ENCODE data around the gene FUBP3.
"Not testable (repeated sequence)": the region's sequence is repeated elsewhere in the genome, so short reads cannot be mapped to it uniquely, and the experiment has no call there.

The FUBP3 gene

DNA sequence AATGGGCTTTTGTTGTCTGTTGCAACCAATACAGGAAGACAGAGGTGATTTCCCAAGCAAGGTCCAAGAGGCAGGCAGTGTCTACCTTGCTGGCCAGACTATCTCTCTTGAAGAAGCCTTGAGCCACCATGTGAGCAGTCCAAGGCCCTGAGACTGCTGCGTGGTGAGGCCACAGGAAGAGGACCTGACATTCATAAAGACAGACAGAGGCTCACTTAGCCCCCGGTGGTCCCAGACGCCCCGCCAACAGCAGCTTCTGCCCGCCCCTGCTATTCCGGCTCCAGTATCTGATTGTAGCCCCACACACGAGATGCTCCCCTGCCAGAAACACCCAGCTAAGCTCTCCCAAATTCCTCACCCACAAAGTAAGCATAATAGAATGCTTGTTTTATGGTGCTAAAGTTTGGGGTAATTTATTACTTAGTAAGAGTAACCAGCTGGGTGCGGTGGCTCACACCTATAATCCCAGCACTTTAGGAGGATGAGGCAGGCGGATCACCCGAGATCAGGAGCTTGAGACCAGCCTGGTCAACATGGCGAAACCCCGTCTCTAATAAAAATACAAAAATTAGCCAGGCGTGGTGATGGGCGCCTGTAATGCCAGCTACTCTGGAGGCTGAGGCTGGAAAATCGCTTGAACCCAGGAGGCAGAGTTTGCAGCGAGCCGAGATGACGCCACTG, 22.8 kb upstream of the FUBP3 start:
- no peak for DNase-seq (ENCODE audit: low read depth in 2 of 2)

DNA sequence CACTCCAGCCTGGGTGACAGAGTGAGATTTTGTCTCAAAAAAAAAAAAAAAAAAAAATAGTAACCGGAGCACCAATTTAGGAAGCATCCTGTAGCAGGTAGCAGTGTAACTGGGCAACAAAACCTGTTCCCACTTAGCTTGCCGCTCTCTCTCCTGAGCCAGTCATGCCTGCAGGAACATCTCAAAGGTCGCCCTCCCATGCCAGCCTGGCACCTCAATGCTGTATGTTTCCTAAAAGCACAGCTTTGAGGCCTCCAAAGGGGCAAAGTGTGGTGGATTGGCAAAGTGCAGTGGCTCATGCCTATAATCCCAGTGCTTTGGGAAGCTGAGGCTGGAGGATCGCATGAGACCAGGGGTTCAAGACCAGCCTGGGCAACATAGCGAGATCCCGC, 22.3 kb upstream of the FUBP3 start:
- no peak for DNase-seq (ENCODE audit: low read depth in 2 of 2)

DNA sequence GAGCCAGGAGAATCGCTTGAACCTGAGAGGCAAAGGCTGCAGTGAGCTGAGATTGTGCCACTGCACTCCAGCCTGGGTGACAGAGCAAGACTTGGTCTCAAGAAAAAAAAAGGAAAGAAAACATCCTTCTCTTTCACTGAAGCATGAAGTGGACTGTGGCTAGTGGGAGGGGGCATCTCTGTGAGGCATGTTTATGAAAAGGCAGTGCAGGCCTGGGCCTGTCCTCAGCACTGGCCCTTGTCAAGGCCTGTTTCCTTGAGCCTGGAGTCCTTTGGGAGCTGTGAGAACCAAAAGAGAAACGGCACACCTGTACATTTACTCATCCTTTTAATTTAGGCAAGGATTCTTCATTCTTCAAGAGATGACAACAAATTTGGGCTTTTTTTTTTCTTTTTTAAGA, 18.3 kb upstream of the FUBP3 start:
- DNase-seq (ENCODE audit: low read depth in 2 of 2), result no peak

DNA sequence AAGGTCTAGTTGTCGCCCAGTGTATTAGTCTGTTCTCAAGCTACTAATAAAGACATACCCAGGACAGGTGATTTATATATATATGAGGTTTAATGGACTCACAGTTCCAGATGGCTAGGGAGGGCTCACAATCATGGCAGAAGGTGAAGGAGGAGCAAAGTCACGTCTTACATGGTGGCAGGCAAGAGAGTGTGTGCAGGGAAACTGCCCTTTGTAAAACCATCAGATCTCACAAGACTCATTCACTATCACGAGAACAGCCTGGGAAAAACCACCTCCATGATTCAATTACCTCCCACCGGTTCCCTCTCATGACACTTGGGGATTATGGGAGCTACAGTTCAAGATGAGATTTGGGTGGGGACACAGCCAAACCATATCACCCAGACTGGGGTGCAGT, 16.9 kb upstream of the FUBP3 start:
- not testable (repeated sequence) for DNase-seq (ENCODE audit: low read depth in 2 of 2)

- no peak for DNase-seq (ENCODE audit: low read depth in 2 of 2)
Observed at GRCh38 chr9:130563797-130564196, 15.6 kb upstream of the FUBP3 start.

GRCh38 chr9:130565792-130566191, 13.6 kb upstream of the FUBP3 start:
- no peak for DNase-seq (ENCODE audit: low read depth in 2 of 2)

- no peak for DNase-seq (ENCODE audit: low read depth in 2 of 2)
Observed at GRCh38 chr9:130570208-130570607, 9.2 kb upstream of the FUBP3 start.

DNA sequence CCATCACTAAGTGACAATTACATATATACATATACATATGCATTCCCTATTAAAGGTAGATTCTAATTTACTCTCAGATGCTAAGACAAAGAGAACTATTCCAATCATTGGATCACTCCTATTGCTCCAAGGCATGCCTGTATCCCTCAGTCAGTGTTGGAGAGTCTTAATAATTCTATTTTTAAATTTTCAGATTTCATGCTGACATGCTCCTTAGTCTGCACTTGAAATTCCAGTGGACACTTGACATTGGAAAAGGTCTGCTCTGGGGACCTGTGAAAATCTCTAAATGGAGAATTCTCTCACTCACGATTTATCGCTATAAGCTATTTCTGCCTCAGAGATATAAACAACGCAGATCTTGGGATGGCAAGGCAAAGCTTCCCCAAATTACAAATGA, 3.9 kb upstream of the FUBP3 start:
- no peak for DNase-seq (ENCODE audit: low read depth in 2 of 2)

DNA sequence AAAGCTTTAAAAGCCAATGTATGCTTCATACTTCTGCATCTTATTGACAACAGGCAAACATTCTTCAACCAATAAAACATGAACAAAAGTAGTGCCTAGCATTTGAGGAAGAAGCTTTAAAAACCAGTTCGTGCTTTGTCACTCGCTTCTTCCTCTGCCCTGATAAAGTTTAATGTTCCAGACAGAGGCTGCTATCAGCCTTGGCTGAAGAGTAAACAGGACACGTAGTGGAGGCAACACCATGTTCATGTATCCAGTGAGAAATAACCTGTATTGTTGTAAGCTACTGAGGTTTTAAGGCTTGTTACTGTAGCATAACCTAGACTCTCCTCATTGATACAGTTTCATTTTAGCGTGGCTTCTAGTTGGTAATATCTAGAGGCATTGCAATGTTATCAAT, 3.2 kb upstream of the FUBP3 start:
- DNase-seq (ENCODE audit: low read depth in 2 of 2), result no peak

DNA sequence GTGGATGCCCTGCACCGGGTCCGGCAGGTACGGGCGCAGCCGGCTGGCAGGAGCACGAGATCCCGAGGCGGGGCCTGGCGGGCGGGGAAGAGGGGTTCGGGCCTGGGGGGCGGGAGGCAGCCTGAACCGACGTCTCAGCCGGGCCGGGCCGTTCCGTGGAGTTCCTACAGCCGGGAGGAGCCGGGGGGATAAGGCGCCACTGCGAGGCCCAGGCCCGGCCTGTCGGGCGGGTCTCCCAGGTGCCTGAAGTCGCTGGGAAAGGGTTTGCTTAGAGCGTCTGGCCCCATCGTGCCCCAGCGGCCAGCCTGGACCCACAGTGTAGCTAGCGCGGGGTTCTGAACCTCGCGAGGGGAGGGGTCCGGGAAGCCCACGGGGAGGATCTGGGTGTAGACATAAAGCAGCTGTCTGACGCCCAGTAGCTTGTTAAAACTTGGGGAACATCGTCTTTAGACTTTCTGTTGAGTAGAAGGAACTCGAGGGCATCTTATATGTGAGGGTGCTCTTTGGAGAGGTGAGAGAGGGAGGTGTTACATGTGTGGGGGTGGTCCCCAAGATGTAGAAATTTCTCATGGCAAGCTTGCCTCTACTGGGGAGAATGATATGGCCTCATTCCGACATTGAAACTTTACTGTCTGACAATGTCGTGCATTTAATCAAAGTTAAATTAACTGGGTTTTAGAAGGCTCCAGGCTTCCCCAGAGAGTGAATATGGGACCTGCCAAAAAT, 524 bp downstream of the FUBP3 start:
- peak in 1 of 2 donors; percentile 0 for DNase-seq (ENCODE audit: low read depth in 2 of 2)

GRCh38 chr9:130581766-130582165, 2.4 kb downstream of the FUBP3 start:
- no peak for DNase-seq (ENCODE audit: low read depth in 2 of 2)

DNA sequence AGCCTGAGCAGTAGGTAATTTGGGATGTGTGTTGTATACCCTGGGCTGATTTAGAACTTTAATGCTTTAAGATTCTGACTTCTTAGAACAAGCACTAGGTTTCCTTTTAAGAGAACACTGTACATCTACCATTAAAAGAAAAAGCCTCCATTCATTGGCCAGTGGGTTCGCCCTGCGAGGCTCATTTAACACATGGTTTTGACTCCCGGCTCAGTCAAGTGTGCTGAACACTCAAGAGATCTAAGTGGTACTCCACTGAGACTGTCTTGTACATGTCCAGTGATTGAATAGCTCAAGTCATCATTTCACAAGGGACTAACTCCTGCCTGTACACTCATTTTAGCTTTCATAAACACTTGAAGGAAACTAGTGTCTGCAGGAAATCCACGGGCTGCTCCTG, 3.9 kb downstream of the FUBP3 start:
- no peak for DNase-seq (ENCODE audit: low read depth in 2 of 2)

DNA sequence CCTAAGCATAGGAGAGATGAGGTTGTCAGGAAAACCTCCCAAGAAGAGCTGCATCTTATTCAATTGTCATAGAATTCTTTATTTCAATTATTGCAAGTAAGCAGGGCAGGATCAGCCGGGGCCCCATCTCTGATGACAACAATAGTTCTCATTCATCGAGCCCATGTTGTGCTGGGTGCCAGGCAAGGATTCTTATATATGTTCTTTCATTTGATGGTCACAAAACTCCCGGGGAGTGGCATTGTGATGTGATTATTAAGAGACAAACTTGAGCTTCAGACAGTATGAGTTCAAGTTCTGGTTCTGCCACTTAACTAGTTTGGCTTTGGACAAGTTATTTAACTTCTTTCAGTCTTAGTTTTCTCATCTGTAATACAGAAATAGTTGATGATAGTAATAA, 8.5 kb downstream of the FUBP3 start:
- DNase-seq (ENCODE audit: low read depth in 2 of 2), result no peak

DNA sequence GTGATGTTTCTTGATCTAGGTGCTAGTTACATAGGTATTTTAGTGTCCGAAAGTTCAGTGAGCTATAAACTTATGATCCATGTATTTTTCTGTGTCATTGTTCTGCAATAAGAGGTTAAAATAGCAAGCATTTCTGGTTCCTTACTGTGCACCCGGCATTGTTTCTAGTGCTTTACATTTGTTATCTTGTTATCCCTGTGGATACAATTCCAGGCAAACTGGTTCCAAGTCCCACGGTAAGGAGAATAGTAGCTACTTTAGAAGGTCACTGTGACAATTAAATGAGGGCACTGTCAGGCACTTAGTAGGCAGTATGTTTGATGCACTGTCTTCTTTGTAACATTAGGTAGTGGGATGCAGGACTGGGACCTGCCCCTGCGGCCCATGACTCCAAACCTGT, 9.0 kb downstream of the FUBP3 start:
- DNase-seq (ENCODE audit: low read depth in 2 of 2), result no peak

DNA sequence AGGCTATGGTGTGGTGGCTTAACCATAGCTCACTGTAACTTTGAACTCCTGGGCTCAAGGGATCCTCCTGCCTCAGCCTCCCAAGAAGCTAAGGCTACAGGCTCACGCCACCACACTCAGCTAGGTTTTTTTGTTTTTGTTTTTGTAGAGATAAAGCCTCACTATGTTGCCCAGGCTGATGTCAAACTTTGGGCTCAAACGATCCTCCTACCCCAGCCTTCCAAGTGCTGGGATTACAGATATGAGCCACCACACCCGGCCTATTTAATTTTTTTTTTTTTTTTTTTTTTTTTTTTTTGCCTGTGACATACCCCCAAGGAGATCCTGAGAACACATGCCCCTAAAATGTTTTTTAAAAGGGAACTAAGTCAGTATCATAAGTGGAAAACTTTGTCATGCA, 10.4 kb downstream of the FUBP3 start:
- DNase-seq (ENCODE audit: low read depth in 2 of 2), result no peak

DNA sequence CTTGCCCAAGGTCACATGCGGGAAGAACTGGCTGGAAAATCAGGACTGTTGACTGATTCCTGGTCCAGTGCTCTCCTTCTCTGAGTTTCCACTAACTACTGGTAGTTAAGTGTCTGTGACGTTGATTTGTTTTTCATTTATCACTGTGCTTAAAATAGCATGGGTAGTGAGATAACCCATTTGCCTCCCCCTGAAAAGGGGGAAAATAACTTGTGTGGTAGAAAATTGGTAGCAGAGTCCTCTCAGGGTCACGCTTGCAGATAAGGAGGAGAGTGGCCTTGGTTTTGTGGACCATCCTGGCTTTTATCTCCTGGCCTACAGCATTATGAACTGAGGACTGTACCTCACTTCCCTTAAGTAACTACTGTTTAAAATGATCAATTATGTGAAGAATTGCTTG, 10.9 kb downstream of the FUBP3 start:
- DNase-seq (ENCODE audit: low read depth in 2 of 2), result no peak

DNA sequence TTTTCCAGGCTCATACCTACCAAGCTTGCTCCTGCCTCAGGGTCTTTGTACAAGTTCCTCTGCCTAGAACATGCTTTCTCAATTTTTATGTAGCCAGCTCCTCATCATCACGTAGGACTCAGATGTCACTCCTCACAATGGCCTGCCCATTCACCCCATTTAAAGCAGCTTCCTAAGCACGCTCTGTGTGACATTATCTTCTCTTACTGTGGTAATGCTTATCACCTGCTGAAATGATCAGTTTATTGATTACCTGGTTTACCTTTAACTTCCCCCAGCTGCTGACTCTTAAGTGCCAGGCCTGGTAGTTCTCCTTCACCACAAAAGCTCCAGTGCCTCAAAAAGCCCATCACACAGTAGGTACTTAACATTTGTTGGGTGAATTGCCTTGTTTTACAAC, 13.6 kb downstream of the FUBP3 start:
- no peak for DNase-seq (ENCODE audit: low read depth in 2 of 2)

DNA sequence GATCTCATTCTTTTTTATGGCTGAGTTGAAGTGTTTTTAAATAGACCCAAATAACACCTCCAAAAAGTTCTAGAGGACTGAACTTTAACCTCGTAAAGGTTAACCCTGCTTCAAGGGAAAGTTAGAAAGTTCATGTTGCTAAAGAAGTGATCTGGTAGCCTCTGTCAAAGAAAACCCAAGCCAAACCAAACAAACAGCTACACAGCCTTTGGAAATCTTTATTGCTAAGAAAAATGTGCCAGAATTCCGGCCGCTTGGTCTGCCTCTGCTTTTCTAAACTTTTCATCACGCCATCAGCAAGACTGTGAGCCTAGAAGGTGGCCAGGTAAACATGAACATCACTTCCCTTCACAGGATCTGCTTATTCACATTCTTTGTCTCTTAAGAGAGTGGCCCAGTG, 17.9 kb downstream of the FUBP3 start:
- DNase-seq (ENCODE audit: low read depth in 2 of 2), result no peak

DNA sequence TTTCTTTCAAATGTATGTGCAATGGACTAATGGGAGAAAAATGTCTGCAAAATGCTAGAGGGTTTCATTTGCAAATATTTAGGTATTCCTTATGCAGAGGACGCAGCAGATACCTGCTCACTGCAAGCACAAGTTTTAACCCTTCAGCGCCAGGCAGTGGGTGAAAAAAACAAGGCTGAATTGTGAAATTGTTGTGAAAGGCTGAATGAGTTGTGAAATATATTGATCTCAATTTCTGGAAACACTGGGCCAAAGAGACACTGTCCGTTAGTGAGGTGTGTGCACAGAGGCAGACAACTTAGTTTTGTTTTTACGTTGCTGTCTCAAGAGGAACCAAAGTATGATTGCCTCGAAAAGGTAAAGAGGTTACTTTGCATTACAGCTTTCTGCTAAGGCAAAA, 18.8 kb downstream of the FUBP3 start:
- DNase-seq (ENCODE audit: low read depth in 2 of 2), result no peak

GRCh38 chr9:130599625-130600024, 20.2 kb downstream of the FUBP3 start:
- DNase-seq (ENCODE audit: low read depth in 2 of 2), result no peak

- DNase-seq (ENCODE audit: low read depth in 2 of 2), result no peak
Observed at GRCh38 chr9:130601100-130601499, 21.7 kb downstream of the FUBP3 start.

DNA sequence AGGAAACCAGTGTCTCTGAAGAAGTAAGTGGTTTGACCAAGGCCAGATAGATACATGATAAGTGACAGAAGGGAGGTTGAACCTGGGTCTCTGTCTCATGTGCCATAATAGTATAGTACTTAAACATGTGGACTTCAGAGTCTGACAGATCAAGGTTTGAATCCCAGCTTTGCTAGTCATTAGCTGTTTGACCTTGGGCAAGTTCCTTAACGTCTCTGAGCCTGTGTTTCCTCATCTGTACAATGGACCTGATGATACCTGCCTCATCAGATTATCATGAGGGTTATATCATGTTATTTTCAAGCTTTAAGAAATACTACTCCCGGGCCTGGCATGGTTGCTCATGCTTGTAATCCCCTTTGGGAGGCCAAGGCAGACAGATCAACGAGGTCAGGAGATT, 24.9 kb downstream of the FUBP3 start:
- DNase-seq (ENCODE audit: low read depth in 2 of 2), result no peak

DNA sequence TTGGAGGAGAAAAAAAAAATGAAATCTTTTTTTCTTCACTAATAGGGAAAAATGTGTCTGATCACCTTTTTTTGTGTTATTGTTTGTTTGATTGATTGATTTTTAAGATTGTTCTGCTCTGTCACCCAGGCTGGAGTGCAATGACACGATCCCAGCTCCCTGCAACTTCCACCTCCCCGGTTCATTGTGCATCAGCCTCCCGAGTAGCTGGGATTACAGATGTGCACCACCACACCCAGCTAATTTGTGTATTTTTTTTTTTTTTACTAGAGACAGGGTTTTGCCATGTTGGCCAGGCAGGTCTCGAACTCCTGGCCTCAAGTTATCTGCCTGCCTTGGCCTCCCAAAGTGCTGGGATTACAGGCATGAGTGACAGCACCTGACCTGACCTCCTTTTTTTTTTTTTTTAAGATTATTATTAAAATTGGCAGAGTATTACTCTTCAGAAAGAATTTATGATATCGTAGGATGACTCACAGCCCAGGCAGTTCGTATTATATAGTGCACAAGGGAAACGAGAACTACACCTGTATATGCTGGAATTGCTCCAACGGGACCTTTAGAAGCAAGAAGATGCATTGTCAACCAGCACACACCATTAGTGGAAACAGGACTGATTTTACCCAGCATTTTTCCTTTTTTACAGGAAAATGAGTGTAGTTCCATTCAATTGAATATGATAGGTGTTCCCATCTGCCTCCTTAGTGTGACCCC, 27.7 kb downstream of the FUBP3 start:
- no peak for DNase-seq (ENCODE audit: low read depth in 2 of 2)

Data from stimulated activated CD8-positive, alpha-beta memory T cell treated with anti-CD3 and anti-CD28 coated beads, Interleukin-15, amount 100 ng/mL, for 4 hours (primary cell).